GM23338 (cell line): Measurements from ENCODE around the gene PUM2.

Source experiments
- CTCF ChIP-seq, 2 experiments: fragments of 200-600 bp in 1 of 2; sonication (generic) in 1 of 2; conservative IDR thresholded peaks; 2 replicates each; pipeline versions ENCODE4 v1.5.1 to v1.6.1; 2016 to 2017; ENCODE audit warnings: antibody characterized with exemption in 2 of 2, low read depth in 2 of 2, mild to moderate bottlenecking in 2 of 2, moderate library complexity in 1 of 2
- EZH2 ChIP-seq: fragments of 200-600 bp; sonication (generic); IDR thresholded peaks from one replicate; pipeline ENCODE4 v1.8.0; 2017; ENCODE audit warnings: antibody characterized with exemption, mild to moderate bottlenecking, low read depth; ENCODE audit not compliant: unreplicated experiment

- TF ChIP-seq EZH2 = no peak
- TF ChIP-seq CTCF (conservative IDR thresholded peaks at IDR 0.05; ENCODE audit: low read depth in 2 of 2) = peak; percentile 94
Measured at GRCh38 chr2:20326163-20326780, 24.4 kb downstream of the PUM2 start.
